HEK293T (cell line): ENCODE results near the gene TEKT3.

Source experiments
- ARNT ChIP-seq: fragments of 450-650 bp; IDR thresholded peaks from 2 replicates; pipeline ENCODE4 v1.6.1; 2017; ENCODE audit warnings: mild to moderate bottlenecking
- BHLHE40 ChIP-seq: fragments of 450-650 bp; IDR thresholded peaks from 2 replicates; pipeline ENCODE4 v1.6.1; 2016; ENCODE audit warnings: mild to moderate bottlenecking, moderate library complexity, borderline replicate concordance
- CTBP1 ChIP-seq: fragments of 450-650 bp; IDR thresholded peaks from 2 replicates; pipeline ENCODE4 v1.6.1; 2016; ENCODE audit warnings: borderline replicate concordance
- ELF4 ChIP-seq: fragments of 450-650 bp; IDR thresholded peaks from 2 replicates; pipeline ENCODE4 v1.6.1; 2017; ENCODE audit warnings: antibody characterized with exemption
- FOXA1 ChIP-seq: fragments of 450-650 bp; IDR thresholded peaks from 2 replicates; pipeline ENCODE4 v1.6.1; 2016; ENCODE audit warnings: mild to moderate bottlenecking
- FOXM1 ChIP-seq: fragments of 450-650 bp; IDR thresholded peaks from 2 replicates; pipeline ENCODE4 v1.6.1; 2017; ENCODE audit warnings: mild to moderate bottlenecking, borderline replicate concordance
- NFRKB ChIP-seq: fragments of 450-650 bp; IDR thresholded peaks from 2 replicates; pipeline ENCODE4 v1.6.1; 2016; ENCODE audit warnings: mild to moderate bottlenecking, moderate library complexity
- PKNOX1 ChIP-seq: fragments of 450-650 bp; IDR thresholded peaks from 2 replicates; pipeline ENCODE4 v1.6.1; 2016
- SUZ12 ChIP-seq: fragments of 450-650 bp; IDR thresholded peaks from 2 replicates; pipeline ENCODE4 v1.6.1; 2016; ENCODE audit warnings: mild to moderate bottlenecking
- ZNF384 ChIP-seq: fragments of 450-650 bp; IDR thresholded peaks from 2 replicates; pipeline ENCODE4 v1.6.1; 2016

GRCh38 chr17:15290605-15291004, 50.8 kb downstream of the TEKT3 start:
- TF ChIP-seq ARNT (no peak), ELF4 (no peak), ZNF384 (no peak), BHLHE40 (no peak), FOXA1 (no peak), SUZ12 (no peak), NFRKB (no peak), FOXM1 (no peak), CTBP1 (no peak), PKNOX1 (no peak)
